Activated T-cell treated with anti-CD3 and anti-CD28 coated beads, Interleukin-2, amount 50 U/mL, for 72 hours (primary cell): ENCODE measurements around the gene UGT8. TPM values are rescaled to one million over a fixed set of nuclear protein-coding genes. Genes with fewer than 3 reads are reported as not detected.

Source experiments
- ATAC-seq, 2 donors: fragments of 150-1000 bp; cut with Tn5 transposase; replicated peaks in 1 of 2; 2 replicates each; pipeline ENCODE4 v1.10.0; 2021; ENCODE audit warnings: moderate library complexity in 2 of 2, mild to moderate bottlenecking in 1 of 2
- DNase-seq, 2 donors: peaks; one replicate each; pipeline ENCODE4 v3.0.0; 2021 to 2022; ENCODE audit warnings: mixed read lengths in 1 of 2
- H3K27ac Mint-ChIP-seq: one replicate; pipeline ENCODE4 v1.8.0; 2022; ENCODE audit warnings: mild to moderate bottlenecking, moderate library complexity, mixed read lengths
- H3K27me3 Mint-ChIP-seq: one replicate; pipeline ENCODE4 v1.8.0; 2022; ENCODE audit warnings: low read depth, mixed read lengths
- H3K36me3 Mint-ChIP-seq, 2 donors: one replicate each; pipeline ENCODE4 v1.8.0; 2022; ENCODE audit warnings: mixed read lengths in 2 of 2, mild to moderate bottlenecking in 1 of 2; ENCODE audit not compliant: insufficient read depth in 2 of 2
- H3K4me1 Mint-ChIP-seq: one replicate; pipeline ENCODE4 v1.8.0; 2022; ENCODE audit warnings: low read depth, mixed read lengths
- H3K4me3 Mint-ChIP-seq, 2 donors: one replicate each; pipeline ENCODE4 v1.8.0; 2022; ENCODE audit warnings: mild to moderate bottlenecking in 2 of 2, mixed read lengths in 2 of 2, moderate library complexity in 2 of 2
- H3K9me3 Mint-ChIP-seq, 2 donors: one replicate each; pipeline ENCODE4 v1.8.0; 2022; ENCODE audit warnings: mixed read lengths in 2 of 2
- total RNA-seq, 2 donors: library from RNA; stranded (reverse); gene quantifications; one replicate each; pipeline ENCODE4 v1.2.3, GENCODE V29; 2022

Gene UGT8
- total RNA-seq, 2 donors from 2014 or later: 0.22 to 0.74 TPM

DNA sequence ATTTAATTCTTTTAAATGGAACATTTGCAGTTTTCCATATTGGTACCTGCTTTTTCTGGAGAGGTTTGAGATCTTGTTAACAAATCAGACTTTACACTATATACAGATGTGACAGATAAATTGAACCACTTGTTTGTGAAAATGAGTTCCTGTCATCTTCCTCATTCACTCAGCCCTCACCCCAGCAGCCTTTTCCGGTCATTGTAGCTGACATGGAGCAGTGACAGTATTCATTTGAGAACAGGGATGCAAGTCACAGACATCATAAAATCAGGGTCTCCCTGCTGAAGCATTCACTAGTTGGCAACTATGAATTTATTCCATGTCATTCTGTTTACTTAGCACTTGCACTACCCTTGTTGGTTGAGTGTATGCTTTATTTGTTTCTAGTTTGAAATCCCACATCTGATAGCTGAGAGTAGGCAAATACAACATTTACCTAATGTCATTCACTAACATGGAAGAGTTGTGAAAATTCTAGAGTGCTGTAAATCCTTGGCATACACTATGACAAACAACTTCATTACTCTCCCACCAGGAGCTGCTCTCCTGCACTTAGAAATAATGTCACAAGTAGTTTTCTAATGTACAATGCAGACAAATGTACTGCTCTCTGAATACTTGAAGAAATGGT is 78.9 kb downstream of the UGT8 start:
- Mint-ChIP-seq H3K9me3 (no peaks in the 10 kb centered on the region), H3K36me3 (no peaks in the 10 kb centered on the region), H3K4me3 (no peak overlapping the region), H3K27ac (no peak overlapping the region), H3K4me1 (no peaks in the 10 kb centered on the region), H3K27me3 (peaks cover 15% of the 10 kb centered on the region)
- DNase-seq: no peak
- ATAC-seq: no peak

DNA sequence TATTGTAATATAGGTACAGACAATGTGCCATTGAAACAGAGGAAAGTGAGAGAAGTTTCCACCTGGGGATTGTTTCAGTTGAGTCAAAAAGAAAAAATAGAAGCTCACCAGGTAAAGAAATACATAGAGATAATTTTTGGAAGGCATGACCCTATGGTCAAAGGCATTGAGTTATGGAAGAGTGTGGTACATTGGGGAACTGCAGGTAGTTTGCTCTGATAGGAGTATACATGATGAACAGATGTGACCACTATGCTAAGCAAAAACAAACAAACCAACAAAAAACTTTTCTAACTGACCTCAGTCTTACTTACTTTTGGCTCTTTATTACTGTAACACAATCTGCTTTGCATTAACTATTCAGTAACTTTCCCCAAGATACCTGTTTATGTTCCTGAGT is 85.9 kb downstream of the UGT8 start:
- no peaks in the 10 kb centered on the region for H3K9me3 Mint-ChIP-seq
- H3K27me3 Mint-ChIP-seq: peaks cover 44% of the 10 kb centered on the region
- ATAC-seq: no peak
- no peak overlapping the region for H3K27ac Mint-ChIP-seq
- no peak overlapping the region for H3K4me3 Mint-ChIP-seq
- no peaks in the 10 kb centered on the region for H3K4me1 Mint-ChIP-seq
- DNase-seq: no peak
- no peaks in the 10 kb centered on the region for H3K36me3 Mint-ChIP-seq

DNA sequence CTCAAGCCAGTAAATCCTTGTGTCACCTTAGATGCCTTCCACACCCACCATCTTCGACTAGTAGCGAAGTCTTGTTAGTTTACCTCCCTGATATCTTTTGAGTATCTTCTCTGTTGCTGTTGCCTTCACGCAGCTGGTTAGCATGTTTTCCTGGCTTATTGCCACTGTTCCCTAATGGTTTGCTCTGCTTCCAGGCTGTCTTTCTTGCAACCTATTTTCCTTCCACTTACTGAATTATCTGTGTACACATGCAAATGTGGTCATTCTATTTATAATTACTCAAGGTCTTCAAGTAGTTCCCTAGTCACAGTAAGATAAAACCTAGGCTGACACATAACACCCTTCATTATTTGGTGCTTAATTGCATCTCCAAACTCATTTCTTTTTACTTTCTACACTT is 89.5 kb downstream of the UGT8 start:
- Mint-ChIP-seq H3K27me3 (peaks cover 34% of the 10 kb centered on the region), H3K27ac (no peak overlapping the region), H3K9me3 (no peaks in the 10 kb centered on the region), H3K4me1 (no peaks in the 10 kb centered on the region), H3K36me3 (no peaks in the 10 kb centered on the region), H3K4me3 (no peak overlapping the region)
- ATAC-seq (no peak), DNase-seq (no peak)

DNA sequence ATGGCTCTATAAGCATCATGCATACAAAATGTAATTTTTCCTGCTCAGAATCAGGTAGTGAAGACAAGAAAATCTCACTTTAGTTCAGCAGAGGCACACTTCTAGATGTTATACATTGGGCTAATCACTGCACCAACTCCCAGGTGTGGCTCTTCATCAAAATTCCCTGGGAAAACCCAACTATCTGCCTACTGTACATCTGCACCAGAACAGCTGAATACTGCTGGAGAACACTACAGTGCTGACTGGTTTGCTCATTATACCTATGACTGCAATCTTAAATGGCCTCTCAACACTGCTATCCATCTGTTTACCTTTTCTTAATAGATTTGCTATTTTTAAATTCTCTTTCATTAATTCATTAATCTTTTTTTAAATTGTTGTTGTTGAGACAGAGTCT is 92.0 kb downstream of the UGT8 start:
- H3K36me3 Mint-ChIP-seq: no peaks in the 10 kb centered on the region
- no peaks in the 10 kb centered on the region for H3K9me3 Mint-ChIP-seq
- ATAC-seq (no peak), DNase-seq (no peak)
- peaks cover 27% of the 10 kb centered on the region for H3K27me3 Mint-ChIP-seq
- no peak overlapping the region for H3K27ac Mint-ChIP-seq
- no peak overlapping the region for H3K4me3 Mint-ChIP-seq
- H3K4me1 Mint-ChIP-seq: no peaks in the 10 kb centered on the region

DNA sequence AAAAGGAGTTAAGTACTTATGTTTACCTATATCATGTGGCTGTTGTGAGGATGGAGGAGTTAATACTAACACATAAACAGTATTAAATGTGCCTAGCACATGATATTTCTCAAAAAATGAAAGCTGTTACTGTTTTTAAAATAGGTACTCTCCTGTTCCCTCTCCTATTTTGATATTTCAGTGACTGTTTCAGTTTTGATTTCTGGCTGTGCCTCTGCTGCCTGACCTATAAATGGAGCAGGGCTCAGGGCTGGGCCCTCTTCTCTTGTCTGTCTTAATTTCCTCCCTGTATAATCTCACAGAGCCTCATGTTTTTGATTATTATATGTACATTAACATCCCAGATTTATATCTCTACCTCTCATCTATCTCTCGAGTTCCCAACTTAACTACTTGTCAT is 93.3 kb downstream of the UGT8 start:
- Mint-ChIP-seq H3K4me3 (no peak overlapping the region), H3K4me1 (no peaks in the 10 kb centered on the region), H3K27ac (peak overlapping the region; percentile 48), H3K36me3 (no peaks in the 10 kb centered on the region), H3K9me3 (no peaks in the 10 kb centered on the region), H3K27me3 (peaks cover 27% of the 10 kb centered on the region)
- DNase-seq (no peak), ATAC-seq (no peak)

DNA sequence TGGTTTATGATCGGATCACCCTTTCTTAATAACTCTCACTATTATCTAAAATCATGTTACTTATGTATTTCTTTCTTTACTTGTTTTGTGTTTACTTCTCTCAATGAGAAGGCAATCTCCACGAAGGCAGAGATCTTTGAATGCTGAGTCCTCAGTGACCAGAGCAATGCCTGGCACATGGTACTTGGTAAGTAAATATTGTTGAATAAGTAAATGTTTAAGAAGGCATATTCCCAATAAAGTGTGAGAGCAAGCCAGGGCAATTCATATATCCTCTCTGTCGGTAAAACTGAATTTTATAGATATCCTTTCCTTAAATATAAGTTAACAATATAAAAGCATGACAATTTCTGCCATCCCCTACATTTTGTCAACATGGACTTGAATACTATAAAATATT is 94.4 kb downstream of the UGT8 start:
- H3K27me3 Mint-ChIP-seq: peaks cover 17% of the 10 kb centered on the region
- DNase-seq: no peak
- no peak overlapping the region for H3K27ac Mint-ChIP-seq
- H3K4me3 Mint-ChIP-seq: no peak overlapping the region
- H3K4me1 Mint-ChIP-seq: no peaks in the 10 kb centered on the region
- H3K36me3 Mint-ChIP-seq: no peaks in the 10 kb centered on the region
- no peaks in the 10 kb centered on the region for H3K9me3 Mint-ChIP-seq
- no peak for ATAC-seq

DNA sequence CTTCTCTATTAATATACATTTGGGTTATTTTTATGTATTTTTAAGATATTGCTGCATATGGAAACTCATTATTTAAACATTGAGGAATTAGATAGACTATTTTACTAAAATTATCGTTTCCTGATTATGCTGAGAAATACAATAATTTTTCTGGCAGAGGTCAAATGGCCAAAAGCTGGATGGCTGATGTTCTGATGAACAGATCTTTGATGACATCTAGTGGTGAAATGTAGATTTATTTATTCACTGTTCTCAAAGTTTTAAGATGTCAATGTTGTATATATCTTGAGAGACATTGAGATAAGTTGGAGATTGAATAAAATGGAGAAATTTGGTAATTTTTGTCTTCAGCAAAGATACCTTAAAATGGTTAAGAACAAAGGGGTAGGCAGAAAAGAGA is 96.2 kb downstream of the UGT8 start:
- no peak for ATAC-seq
- no peak for DNase-seq
- H3K27me3 Mint-ChIP-seq: peaks cover 4% of the 10 kb centered on the region
- no peaks in the 10 kb centered on the region for H3K9me3 Mint-ChIP-seq
- H3K27ac Mint-ChIP-seq: no peak overlapping the region
- no peaks in the 10 kb centered on the region for H3K36me3 Mint-ChIP-seq
- H3K4me3 Mint-ChIP-seq: no peak overlapping the region
- H3K4me1 Mint-ChIP-seq: no peaks in the 10 kb centered on the region

DNA sequence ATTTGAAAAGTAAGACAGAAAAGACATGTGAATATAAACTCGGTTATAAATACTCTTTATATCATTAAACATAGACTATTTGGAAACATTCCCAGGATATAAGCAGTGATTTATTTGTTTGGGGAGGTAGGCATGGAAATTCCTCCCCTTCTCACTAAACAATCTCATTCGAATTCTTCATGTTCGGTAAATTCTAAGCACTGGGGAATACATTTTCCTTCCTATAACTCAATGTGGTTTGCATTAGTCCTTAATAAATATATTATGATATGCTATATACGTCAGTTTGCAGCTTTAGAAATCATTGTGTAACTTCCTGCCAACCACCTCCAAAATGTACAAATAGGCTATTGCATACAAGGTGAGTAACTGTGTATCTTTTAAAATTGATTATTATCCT is 99.6 kb downstream of the UGT8 start:
- Mint-ChIP-seq H3K4me1 (no peaks in the 10 kb centered on the region), H3K9me3 (no peaks in the 10 kb centered on the region), H3K27me3 (no peaks in the 10 kb centered on the region), H3K27ac (no peak overlapping the region), H3K4me3 (no peak overlapping the region), H3K36me3 (no peaks in the 10 kb centered on the region)
- no peak for ATAC-seq
- DNase-seq: no peak

DNA sequence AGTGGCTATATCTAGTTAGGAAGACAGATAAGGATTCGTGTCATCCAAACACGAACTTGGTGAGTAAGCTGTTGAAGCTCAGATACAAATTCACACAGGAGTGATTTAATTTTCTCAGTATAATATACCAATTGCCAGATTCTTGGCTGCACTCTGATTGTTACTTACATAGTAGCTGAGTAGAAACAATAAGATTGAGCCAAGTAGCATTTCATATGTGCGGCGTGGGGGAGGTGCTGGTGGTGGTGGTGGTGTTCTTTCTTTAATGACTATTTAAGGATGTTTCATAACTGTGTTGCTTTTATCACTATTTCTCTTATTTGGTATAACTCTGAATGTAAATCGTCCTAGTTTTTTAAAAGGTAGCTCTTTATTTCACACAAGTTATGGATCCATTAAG is 102.9 kb downstream of the UGT8 start:
- Mint-ChIP-seq H3K27me3 (no peaks in the 10 kb centered on the region), H3K4me3 (no peak overlapping the region), H3K27ac (no peak overlapping the region), H3K9me3 (no peaks in the 10 kb centered on the region), H3K4me1 (no peaks in the 10 kb centered on the region), H3K36me3 (no peaks in the 10 kb centered on the region)
- DNase-seq: no peak
- ATAC-seq: no peak

DNA sequence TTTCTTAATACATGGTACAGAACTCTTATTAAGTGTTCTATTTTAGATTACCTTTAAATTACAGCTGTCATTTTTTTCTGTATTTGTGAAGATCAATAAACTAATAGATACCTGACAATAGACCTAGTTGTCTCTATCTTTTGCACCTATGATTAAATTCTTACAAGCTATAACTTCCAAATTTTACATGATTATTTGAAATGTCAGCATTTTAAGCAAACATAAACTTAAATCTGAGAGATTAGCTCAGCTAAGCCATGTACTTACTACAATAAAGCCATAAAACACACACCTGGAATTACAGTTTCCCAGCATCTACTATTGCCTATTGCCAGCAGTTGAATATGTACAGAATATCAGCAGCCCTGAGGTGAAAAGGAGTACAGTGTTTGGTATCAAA is 118.8 kb downstream of the UGT8 start:
- no peak overlapping the region for H3K4me3 Mint-ChIP-seq
- DNase-seq (no peak), ATAC-seq (no peak)
- no peaks in the 10 kb centered on the region for H3K27me3 Mint-ChIP-seq
- H3K36me3 Mint-ChIP-seq: no peaks in the 10 kb centered on the region
- no peak overlapping the region for H3K27ac Mint-ChIP-seq
- H3K9me3 Mint-ChIP-seq: no peaks in the 10 kb centered on the region
- no peaks in the 10 kb centered on the region for H3K4me1 Mint-ChIP-seq

DNA sequence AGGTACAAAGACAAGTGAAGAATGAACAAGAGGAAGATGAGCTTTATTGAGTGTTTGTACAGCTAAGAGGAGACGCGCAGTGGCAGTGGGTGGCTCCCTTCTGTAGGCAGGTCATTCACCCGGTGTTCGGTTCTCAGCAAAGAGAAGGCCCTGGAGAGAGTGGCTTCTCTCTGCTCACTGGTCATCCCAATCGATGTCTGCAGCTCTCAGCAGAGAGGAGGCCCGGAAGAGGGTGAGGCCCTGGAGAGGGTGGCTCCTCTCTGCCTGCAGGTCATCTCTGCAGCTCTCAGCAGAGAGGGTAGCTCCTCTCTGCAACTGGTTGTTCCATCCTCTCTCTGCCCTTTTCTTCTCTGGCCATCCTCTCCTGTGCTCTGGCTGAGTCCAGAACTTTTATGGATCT is 126.5 kb downstream of the UGT8 start:
- H3K27ac Mint-ChIP-seq: no peak overlapping the region
- no peaks in the 10 kb centered on the region for H3K27me3 Mint-ChIP-seq
- DNase-seq (no peak), ATAC-seq (no peak)
- no peaks in the 10 kb centered on the region for H3K9me3 Mint-ChIP-seq
- no peaks in the 10 kb centered on the region for H3K4me1 Mint-ChIP-seq
- no peaks in the 10 kb centered on the region for H3K36me3 Mint-ChIP-seq
- H3K4me3 Mint-ChIP-seq: no peak overlapping the region

DNA sequence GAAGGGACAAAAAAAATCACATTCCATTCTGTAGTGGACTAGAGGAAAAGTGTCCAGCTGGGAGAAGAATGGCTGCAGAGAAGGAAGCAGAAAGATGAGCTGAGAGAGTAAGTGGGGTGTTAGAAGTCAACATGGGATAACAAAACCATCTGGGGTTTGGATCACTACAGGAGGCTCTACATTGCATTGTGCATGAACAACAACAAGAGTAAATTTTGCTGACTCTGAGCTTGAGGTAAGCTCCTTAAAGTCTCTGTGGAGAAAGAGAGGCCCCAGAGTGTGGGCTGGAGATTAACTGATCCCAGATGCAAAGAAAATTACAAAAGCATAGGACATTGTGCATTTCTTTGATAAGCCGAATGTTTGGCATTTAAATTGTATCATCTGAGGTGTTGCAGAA is 128.9 kb downstream of the UGT8 start:
- H3K4me1 Mint-ChIP-seq: no peaks in the 10 kb centered on the region
- no peak overlapping the region for H3K27ac Mint-ChIP-seq
- no peaks in the 10 kb centered on the region for H3K27me3 Mint-ChIP-seq
- H3K4me3 Mint-ChIP-seq: no peak overlapping the region
- H3K36me3 Mint-ChIP-seq: no peaks in the 10 kb centered on the region
- ATAC-seq (no peak), DNase-seq (no peak)
- no peaks in the 10 kb centered on the region for H3K9me3 Mint-ChIP-seq
